GM23248 (cell line): ENCODE data around the gene CSRP3. TPM values are rescaled to one million over a fixed set of nuclear protein-coding genes. Genes with fewer than 3 reads are reported as not detected.

Source experiments
- DNase-seq: peaks from one replicate; pipeline ENCODE4 v3.0.0-alpha.2; 2015
- H2AFZ ChIP-seq: fragments of 200-600 bp; sonication (generic); 2 replicates; pipeline ENCODE4 v1.6.1; 2016; ENCODE audit warnings: antibody characterized with exemption
- H3F3A ChIP-seq: fragments of 200-600 bp; sonication (generic); 2 replicates; pipeline ENCODE4 v1.6.1; 2016; ENCODE audit warnings: mild to moderate bottlenecking, antibody characterized with exemption, mixed run types; ENCODE audit not compliant: insufficient read depth
- H3K27ac ChIP-seq: fragments of 200-600 bp; sonication (generic); 2 replicates; pipeline ENCODE4 v1.5.1; 2016; ENCODE audit warnings: mild to moderate bottlenecking
- H3K27me3 ChIP-seq: fragments of 200-600 bp; sonication (generic); replicated peaks from 2 replicates; pipeline ENCODE4 v1.6.1; 2016; ENCODE audit warnings: mild to moderate bottlenecking; ENCODE audit not compliant: insufficient read depth
- H3K36me3 ChIP-seq: fragments of 200-600 bp; sonication (generic); 2 replicates; pipeline ENCODE4 v1.6.1; 2016; ENCODE audit warnings: low read depth, mild to moderate bottlenecking
- H3K4me1 ChIP-seq: fragments of 200-600 bp; sonication (generic); 2 replicates; pipeline ENCODE4 v1.6.1; 2016; ENCODE audit warnings: mild to moderate bottlenecking; ENCODE audit not compliant: insufficient read depth
- H3K4me2 ChIP-seq: fragments of 200-600 bp; sonication (generic); one replicate; pipeline ENCODE4 v1.6.1; 2016; ENCODE audit warnings: mild to moderate bottlenecking; ENCODE audit not compliant: unreplicated experiment
- H3K4me3 ChIP-seq: fragments of 200-600 bp; sonication (generic); 2 replicates; pipeline ENCODE4 v1.5.1; 2016; ENCODE audit warnings: mild to moderate bottlenecking
- H3K79me2 ChIP-seq: fragments of 200-600 bp; sonication (generic); 2 replicates; pipeline ENCODE4 v1.6.1; 2016; ENCODE audit warnings: mild to moderate bottlenecking; ENCODE audit not compliant: insufficient read depth
- H3K9ac ChIP-seq: fragments of 200-600 bp; sonication (generic); 2 replicates; pipeline ENCODE4 v1.6.1; 2016; ENCODE audit warnings: mild to moderate bottlenecking
- H3K9me2 ChIP-seq: fragments of 200-600 bp; sonication (generic); 2 replicates; pipeline ENCODE4 v1.6.1; 2016; ENCODE audit warnings: mixed run types, mild to moderate bottlenecking, moderate library complexity; ENCODE audit not compliant: insufficient read depth
- H3K9me3 ChIP-seq: fragments of 200-600 bp; sonication (generic); one replicate; pipeline ENCODE4 v1.6.1; 2017; ENCODE audit warnings: low read depth
- H4K20me1 ChIP-seq: fragments of 200-600 bp; sonication (generic); 2 replicates; pipeline ENCODE4 v1.6.0; 2016; ENCODE audit not compliant: insufficient read depth
- EZH2 ChIP-seq: fragments of 200-600 bp; sonication (generic); IDR thresholded peaks from 2 replicates; pipeline ENCODE4 v1.6.1; 2018; ENCODE audit warnings: antibody characterized with exemption, mild to moderate bottlenecking; ENCODE audit not compliant: insufficient read depth, poor library complexity, severe bottlenecking
- EZH2phosphoT487 ChIP-seq: fragments of 200-600 bp; sonication (generic); IDR thresholded peaks from 2 replicates; pipeline ENCODE4 v1.6.1; 2018; ENCODE audit warnings: antibody characterized with exemption, moderate library complexity, mild to moderate bottlenecking, low read depth; ENCODE audit not compliant: insufficient read depth
- whole genome bisulfite sequencing, 2 experiments: methylation state at CpG; one replicate each; pipeline ENCODE4 v1.1.6; 2015 to 2017; ENCODE audit warnings: low lambda C conversion rate in 2 of 2, low coverage in 1 of 2; ENCODE audit errors: missing lambda C conversion rate in 2 of 2; 5-methylcytosine and 5-hydroxymethylcytosine counted together
- in situ Hi-C: fragments of 300-500 bp; cut with MboI; formaldehyde crosslinking; loops from 2 replicates; pipeline ENCODE4 v1.15.0; 2020
- polyA plus RNA-seq: library from polyadenylated mRNA; unstranded; fragments of >200 nt; fragmentation: Nextera tagmentation; extraction: Ambion mirVana; gene quantifications from 2 replicates; pipeline ENCODE4 v1.2.1, GENCODE V29; 2016
- total RNA-seq: library from RNA; depleted of rRNA; stranded (reverse); fragments of >200 nt; shearing (Covaris generic); gene quantifications from 2 replicates; pipeline ENCODE4 v1.2.3, GENCODE V29; 2014

CSRP3 gene
- total and polyA plus RNA-seq, 2 experiments from 2014 or later = not detected

GRCh38 chr11:19216709-19217374, 15.1 kb upstream of the CSRP3 start:
- Histone ChIP-seq H3F3A (no peaks in the 10 kb centered on the region), H3K36me3 (no peaks in the 10 kb centered on the region), H3K27me3 (peaks cover 39% of the 10 kb centered on the region), H3K9ac (no peak overlapping the region), H3K9me2 (no peaks in the 10 kb centered on the region), H4K20me1 (no peaks in the 10 kb centered on the region; the same call in 1 of the 2 replicates), H2AFZ (no peak overlapping the region), H3K27ac (no peak overlapping the region), H3K4me1 (no peaks in the 10 kb centered on the region), H3K4me2 (no peak overlapping the region), H3K4me3 (no peak overlapping the region), H3K79me2 (no peaks in the 10 kb centered on the region), H3K9me3 (no peaks in the 10 kb centered on the region)
- WGBS, 2 experiments = 26 to 31% methylated on average over 3 of the region's 3 CpGs
- in situ Hi-C loops = no loop called here
- no peak for DNase-seq
- TF ChIP-seq EZH2phosphoT487 = no peak
- no peak for TF ChIP-seq EZH2

- no peaks in the 10 kb centered on the region for H3F3A ChIP-seq
- no peaks in the 10 kb centered on the region for H3K36me3 ChIP-seq
- H3K27me3 ChIP-seq = peaks cover 42% of the 10 kb centered on the region
- H3K4me2 ChIP-seq = no peak overlapping the region
- no peak overlapping the region for H2AFZ ChIP-seq
- no peaks in the 10 kb centered on the region; the same call in 1 of the 2 replicates for H4K20me1 ChIP-seq
- no peak overlapping the region for H3K4me3 ChIP-seq
- in situ Hi-C loops = no loop called here
- no peak overlapping the region for H3K27ac ChIP-seq
- no peak for DNase-seq
- TF ChIP-seq EZH2phosphoT487 = no peak
- no peak for TF ChIP-seq EZH2
- H3K4me1 ChIP-seq = no peaks in the 10 kb centered on the region
- no peak overlapping the region for H3K9ac ChIP-seq
- no peaks in the 10 kb centered on the region for H3K9me2 ChIP-seq
- H3K9me3 ChIP-seq = no peaks in the 10 kb centered on the region
- WGBS, 2 experiments = 61 to 78% methylated on average over 4 of the region's 4 CpGs
- H3K79me2 ChIP-seq = no peaks in the 10 kb centered on the region
Measured at GRCh38 chr11:19216021-19216420, 14.2 kb upstream of the CSRP3 start.

- Histone ChIP-seq H3K79me2 (no peaks in the 10 kb centered on the region), H3K9ac (no peak overlapping the region), H3K9me3 (no peaks in the 10 kb centered on the region), H3K27ac (no peak overlapping the region), H3K4me3 (no peak overlapping the region), H2AFZ (no peak overlapping the region), H3K36me3 (no peaks in the 10 kb centered on the region), H3K4me2 (no peak overlapping the region), H3K27me3 (peaks cover 43% of the 10 kb centered on the region), H4K20me1 (no peaks in the 10 kb centered on the region; the same call in 1 of the 2 replicates), H3F3A (no peaks in the 10 kb centered on the region), H3K9me2 (no peaks in the 10 kb centered on the region), H3K4me1 (no peaks in the 10 kb centered on the region)
- DNase-seq = peak; percentile 20
- no peak for TF ChIP-seq EZH2phosphoT487
- no peak for TF ChIP-seq EZH2
- in situ Hi-C loops = no loop called here
- WGBS, 2 experiments = 51 to 57% methylated on average over 4 of the region's 4 CpGs
Measured at GRCh38 chr11:19209617-19210370, 8.0 kb upstream of the CSRP3 start.

GRCh38 chr11:19208959-19209546, 7.3 kb upstream of the CSRP3 start:
- Histone ChIP-seq H3F3A (no peaks in the 10 kb centered on the region), H3K27ac (no peak overlapping the region), H3K27me3 (peaks cover 43% of the 10 kb centered on the region), H4K20me1 (no peaks in the 10 kb centered on the region; the same call in 1 of the 2 replicates), H3K9me2 (no peaks in the 10 kb centered on the region), H3K4me2 (no peak overlapping the region), H3K36me3 (no peaks in the 10 kb centered on the region), H3K79me2 (no peaks in the 10 kb centered on the region), H2AFZ (no peak overlapping the region), H3K9me3 (no peaks in the 10 kb centered on the region), H3K9ac (no peak overlapping the region), H3K4me3 (no peak overlapping the region), H3K4me1 (no peaks in the 10 kb centered on the region)
- TF ChIP-seq EZH2phosphoT487 = no peak
- no peak for TF ChIP-seq EZH2
- in situ Hi-C loops = no loop called here
- DNase-seq = no peak
- 41 to 43% methylated on average over 3 of the region's 3 CpGs for WGBS, 2 experiments
